BE2C (cell line): ENCODE data around the gene UNC5A.

Source experiments
- DNase-seq: peaks from one replicate; pipeline ENCODE4 v3.0.0-alpha.2; 2020
- H3K27me3 ChIP-seq: fragments of 250-450 bp; sonication (Bioruptor Pico); 2 replicates; pipeline ENCODE4 v1.5.1; 2020; ENCODE audit warnings: mild to moderate bottlenecking
- H3K36me3 ChIP-seq: fragments of 250-450 bp; sonication (Bioruptor Pico); 2 replicates; pipeline ENCODE4 v1.5.1; 2020; ENCODE audit warnings: mild to moderate bottlenecking
- H3K4me1 ChIP-seq: fragments of 250-450 bp; sonication (Bioruptor Pico); 2 replicates; pipeline ENCODE4 v1.5.1; 2020
- H3K4me3 ChIP-seq: 2 replicates; pipeline ENCODE4 v1.5.1; 2011; ENCODE audit warnings: low read depth, low read length
- H3K9me3 ChIP-seq: fragments of 250-450 bp; sonication (Bioruptor Pico); 2 replicates; pipeline ENCODE4 v1.5.1; 2020
- TF ChIP-seq, protein P1 (sequence below): IDR thresholded peaks from 2 replicates; pipeline ENCODE4 v1.5.1; 2012; ENCODE audit warnings: mild to moderate bottlenecking, low read depth, low read length

The UNC5A gene

GRCh38 chr5:176890455-176891330 lies 80.3 kb downstream of the UNC5A start:
- no peaks in the 10 kb centered on the region for H3K4me1 ChIP-seq
- H3K9me3 ChIP-seq, result no peaks in the 10 kb centered on the region
- H3K36me3 ChIP-seq, result no peaks in the 10 kb centered on the region
- TF ChIP-seq, protein P1, sequence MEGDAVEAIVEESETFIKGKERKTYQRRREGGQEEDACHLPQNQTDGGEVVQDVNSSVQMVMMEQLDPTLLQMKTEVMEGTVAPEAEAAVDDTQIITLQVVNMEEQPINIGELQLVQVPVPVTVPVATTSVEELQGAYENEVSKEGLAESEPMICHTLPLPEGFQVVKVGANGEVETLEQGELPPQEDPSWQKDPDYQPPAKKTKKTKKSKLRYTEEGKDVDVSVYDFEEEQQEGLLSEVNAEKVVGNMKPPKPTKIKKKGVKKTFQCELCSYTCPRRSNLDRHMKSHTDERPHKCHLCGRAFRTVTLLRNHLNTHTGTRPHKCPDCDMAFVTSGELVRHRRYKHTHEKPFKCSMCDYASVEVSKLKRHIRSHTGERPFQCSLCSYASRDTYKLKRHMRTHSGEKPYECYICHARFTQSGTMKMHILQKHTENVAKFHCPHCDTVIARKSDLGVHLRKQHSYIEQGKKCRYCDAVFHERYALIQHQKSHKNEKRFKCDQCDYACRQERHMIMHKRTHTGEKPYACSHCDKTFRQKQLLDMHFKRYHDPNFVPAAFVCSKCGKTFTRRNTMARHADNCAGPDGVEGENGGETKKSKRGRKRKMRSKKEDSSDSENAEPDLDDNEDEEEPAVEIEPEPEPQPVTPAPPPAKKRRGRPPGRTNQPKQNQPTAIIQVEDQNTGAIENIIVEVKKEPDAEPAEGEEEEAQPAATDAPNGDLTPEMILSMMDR, result no peak
- no peaks in the 10 kb centered on the region for H3K27me3 ChIP-seq
- H3K4me3 ChIP-seq, result no peak overlapping the region
- no peak for DNase-seq

- Histone ChIP-seq H3K27me3 (no peaks in the 10 kb centered on the region), H3K4me1 (no peaks in the 10 kb centered on the region), H3K4me3 (no peak overlapping the region), H3K9me3 (no peaks in the 10 kb centered on the region), H3K36me3 (no peaks in the 10 kb centered on the region)
- DNase-seq, result no peak
- TF ChIP-seq, protein P1, result no peak
Observed at GRCh38 chr5:176891331-176891958, 81.1 kb downstream of the UNC5A start.

GRCh38 chr5:176892663-176893062 lies 82.3 kb downstream of the UNC5A start:
- Histone ChIP-seq H3K36me3 (no peaks in the 10 kb centered on the region), H3K4me3 (no peak overlapping the region), H3K4me1 (no peaks in the 10 kb centered on the region), H3K9me3 (no peaks in the 10 kb centered on the region), H3K27me3 (no peaks in the 10 kb centered on the region)
- no peak for DNase-seq
- TF ChIP-seq, protein P1, result no peak

DNA sequence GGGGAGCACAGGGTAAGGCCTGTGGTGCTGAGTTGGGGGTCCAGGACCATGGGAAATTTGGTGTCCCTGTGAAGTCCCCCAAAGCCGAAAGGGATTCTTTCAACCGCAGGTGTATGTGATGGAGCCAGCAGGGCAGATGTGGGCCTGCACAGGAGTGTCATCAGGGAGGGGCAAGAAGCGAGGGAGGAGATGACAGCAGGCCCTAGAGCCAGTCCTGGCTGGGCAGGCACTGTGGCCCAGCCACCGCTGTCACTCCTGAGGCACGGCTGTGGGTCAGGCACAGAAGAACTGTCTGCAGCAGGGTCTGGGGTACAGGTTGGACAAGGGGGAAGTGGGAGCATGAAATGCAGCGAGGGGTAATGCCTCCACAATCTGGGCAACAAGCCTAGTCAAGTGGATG lies 83.9 kb downstream of the UNC5A start:
- no peak for DNase-seq
- TF ChIP-seq, protein P1, result no peak
- H3K4me3 ChIP-seq, result no peak overlapping the region
- no peaks in the 10 kb centered on the region for H3K36me3 ChIP-seq
- no peaks in the 10 kb centered on the region for H3K9me3 ChIP-seq
- no peaks in the 10 kb centered on the region for H3K4me1 ChIP-seq
- no peaks in the 10 kb centered on the region for H3K27me3 ChIP-seq

GRCh38 chr5:176895831-176896230 lies 85.5 kb downstream of the UNC5A start:
- Histone ChIP-seq H3K27me3 (no peaks in the 10 kb centered on the region), H3K36me3 (no peaks in the 10 kb centered on the region; the same call in 1 of the 2 replicates), H3K4me1 (no peaks in the 10 kb centered on the region), H3K4me3 (no peak overlapping the region), H3K9me3 (no peaks in the 10 kb centered on the region)
- TF ChIP-seq, protein P1, result no peak
- no peak for DNase-seq

DNA sequence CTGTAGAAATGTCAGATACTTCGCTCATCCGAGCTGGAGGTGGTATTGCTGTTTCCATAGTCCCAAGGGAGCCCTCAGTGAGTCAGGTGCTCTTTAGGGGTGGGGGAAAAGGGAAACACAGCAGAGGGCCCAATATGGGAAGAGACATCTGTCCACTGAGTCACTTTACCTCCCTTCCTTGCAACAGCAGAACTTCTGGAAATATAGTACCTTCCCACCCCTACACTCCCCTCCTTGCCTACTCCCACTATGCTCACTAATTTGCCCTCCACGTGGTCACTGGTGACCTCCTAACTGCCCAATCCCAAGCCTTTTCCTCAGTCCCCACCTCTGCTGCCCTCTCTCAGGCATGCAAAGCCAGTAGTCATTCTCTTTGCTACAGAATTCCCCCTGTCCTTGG lies 86.9 kb downstream of the UNC5A start:
- H3K9me3 ChIP-seq, result no peaks in the 10 kb centered on the region
- no peak for DNase-seq
- TF ChIP-seq, protein P1, result no peak
- H3K4me1 ChIP-seq, result no peaks in the 10 kb centered on the region
- H3K4me3 ChIP-seq, result no peak overlapping the region
- H3K36me3 ChIP-seq, result peaks cover under 1% of the 10 kb centered on the region; the same call in 1 of the 2 replicates
- H3K27me3 ChIP-seq, result no peaks in the 10 kb centered on the region
